HG03159 (cell line): ENCODE results near the gene H1-8.
"Not testable (repeated sequence)": the region's sequence is repeated elsewhere in the genome, so short reads cannot be mapped to it uniquely, and the experiment has no call there.

Experiments used
- ATAC-seq: cut with Tn5 transposase; IDR thresholded peaks from one replicate; pipeline ENCODE4 v1.9.1; 2021; ENCODE audit warnings: mild to moderate bottlenecking, moderate library complexity; ENCODE audit not compliant: unreplicated experiment

H1-8 gene

GRCh38 chr3:129543156-129543790 is at the start of gene H1-8:
Gene H1-8, plus strand, starts transcription at chr3:129543175. Its CDS starts 44 bp downstream, at chr3:129543219.
- no peak for ATAC-seq

GRCh38 chr3:129493206-129493605 is 49.8 kb upstream of the H1-8 start:
- ATAC-seq, result no peak

- not testable (repeated sequence) for ATAC-seq
Observed at GRCh38 chr3:129494499-129494898, 48.5 kb upstream of the H1-8 start.

- not testable (repeated sequence) for ATAC-seq
Observed at GRCh38 chr3:129495006-129495639, 47.9 kb upstream of the H1-8 start.

DNA sequence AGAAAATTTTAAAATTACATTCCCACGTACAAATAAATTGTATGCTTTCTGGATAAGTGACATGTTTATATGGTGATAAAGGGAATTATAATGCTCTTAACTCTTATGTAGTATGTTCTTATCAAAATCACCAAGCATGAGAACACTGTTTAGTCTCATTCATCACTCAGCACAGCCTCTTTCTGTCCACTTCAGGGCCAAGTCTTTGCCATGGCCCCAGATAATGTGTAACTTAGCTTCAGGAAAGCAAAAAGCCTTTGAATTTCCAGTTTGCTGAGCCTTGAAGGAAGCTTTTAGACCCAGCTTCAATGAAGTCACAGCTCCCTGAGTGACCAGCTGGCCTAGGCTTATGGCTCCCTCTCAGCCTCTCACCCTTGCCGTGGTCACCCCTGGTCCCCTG is 45.1 kb upstream of the H1-8 start:
- ATAC-seq, result not testable (repeated sequence)

DNA sequence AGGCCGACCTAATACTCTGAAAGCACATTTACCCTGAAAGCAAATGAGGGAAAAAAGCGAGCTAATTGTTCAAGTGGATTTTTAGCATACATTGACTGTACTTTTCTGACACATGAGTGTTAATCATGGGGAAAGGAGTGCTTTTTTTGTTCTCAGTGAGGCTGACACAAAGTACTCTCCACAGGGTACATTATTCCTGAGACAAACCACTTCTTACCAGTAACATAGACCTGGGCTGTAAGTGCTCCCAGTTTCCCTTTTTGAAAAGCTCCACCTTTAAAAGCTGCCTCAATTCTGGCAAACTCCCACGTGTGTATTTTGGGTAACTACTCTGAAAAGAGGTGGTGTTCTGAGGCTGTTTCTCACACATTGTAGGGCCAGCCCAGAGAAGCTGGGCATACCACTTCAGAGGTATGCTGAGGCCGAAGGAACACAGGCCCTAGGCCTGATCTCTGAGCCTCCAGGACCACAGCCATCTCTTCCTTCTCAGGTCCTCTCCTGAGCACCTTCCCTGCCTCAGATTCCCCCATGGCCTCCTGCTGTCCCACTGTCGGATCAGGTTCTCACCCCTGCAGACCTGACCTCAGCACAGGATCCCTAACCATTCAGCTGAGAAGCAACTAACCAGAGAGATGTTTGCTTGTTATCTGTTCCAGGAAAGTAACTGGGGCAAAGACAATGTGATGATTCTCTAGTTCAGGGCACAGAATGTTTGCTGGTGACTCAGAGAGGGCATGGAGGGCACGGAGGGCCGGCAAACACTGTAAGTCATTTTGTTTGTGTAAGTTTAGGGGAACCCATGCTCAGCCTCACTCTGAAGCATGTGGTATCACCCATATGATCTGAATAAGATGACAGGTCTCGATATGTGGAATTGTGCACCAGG is 44.1 kb upstream of the H1-8 start:
- not testable (repeated sequence) for ATAC-seq

DNA sequence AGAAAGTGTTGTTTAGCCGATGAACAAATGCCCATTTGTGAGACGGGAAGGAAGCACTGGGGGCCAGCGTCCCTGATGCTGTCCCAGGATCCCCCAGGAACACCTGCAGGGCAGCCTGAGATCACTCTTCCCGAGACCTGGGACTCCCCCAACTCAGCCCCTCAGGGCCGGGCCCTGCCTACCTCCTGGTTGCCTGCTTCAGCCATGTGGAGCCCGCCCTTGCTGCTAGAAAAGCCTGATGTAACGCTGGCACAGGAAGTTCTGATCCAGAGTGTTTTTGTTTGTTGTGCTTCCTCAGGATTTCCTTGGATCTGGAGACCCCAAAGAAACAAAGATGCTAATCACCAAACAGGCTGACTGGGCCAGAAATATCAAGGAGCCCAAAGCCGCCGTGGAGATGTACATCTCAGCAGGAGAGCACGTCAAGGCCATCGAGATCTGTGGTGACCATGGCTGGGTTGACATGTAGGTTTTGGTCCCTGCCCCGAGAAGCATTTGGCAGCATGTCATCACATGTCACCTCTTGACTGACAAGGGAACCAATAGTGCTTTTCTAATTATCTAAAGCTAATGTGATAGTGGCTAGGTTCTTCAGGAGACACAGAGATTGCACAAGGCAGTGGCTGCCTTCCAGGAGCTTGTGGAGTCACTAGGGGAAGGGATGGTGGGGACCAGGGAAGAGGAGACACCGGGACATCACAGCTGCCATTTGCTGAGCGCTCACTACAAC is 43.2 kb upstream of the H1-8 start:
- ATAC-seq, result not testable (repeated sequence)

- ATAC-seq, result no peak
Observed at GRCh38 chr3:129500334-129500658, 42.7 kb upstream of the H1-8 start.

GRCh38 chr3:129501630-129502029 is 41.3 kb upstream of the H1-8 start:
- no peak for ATAC-seq

DNA sequence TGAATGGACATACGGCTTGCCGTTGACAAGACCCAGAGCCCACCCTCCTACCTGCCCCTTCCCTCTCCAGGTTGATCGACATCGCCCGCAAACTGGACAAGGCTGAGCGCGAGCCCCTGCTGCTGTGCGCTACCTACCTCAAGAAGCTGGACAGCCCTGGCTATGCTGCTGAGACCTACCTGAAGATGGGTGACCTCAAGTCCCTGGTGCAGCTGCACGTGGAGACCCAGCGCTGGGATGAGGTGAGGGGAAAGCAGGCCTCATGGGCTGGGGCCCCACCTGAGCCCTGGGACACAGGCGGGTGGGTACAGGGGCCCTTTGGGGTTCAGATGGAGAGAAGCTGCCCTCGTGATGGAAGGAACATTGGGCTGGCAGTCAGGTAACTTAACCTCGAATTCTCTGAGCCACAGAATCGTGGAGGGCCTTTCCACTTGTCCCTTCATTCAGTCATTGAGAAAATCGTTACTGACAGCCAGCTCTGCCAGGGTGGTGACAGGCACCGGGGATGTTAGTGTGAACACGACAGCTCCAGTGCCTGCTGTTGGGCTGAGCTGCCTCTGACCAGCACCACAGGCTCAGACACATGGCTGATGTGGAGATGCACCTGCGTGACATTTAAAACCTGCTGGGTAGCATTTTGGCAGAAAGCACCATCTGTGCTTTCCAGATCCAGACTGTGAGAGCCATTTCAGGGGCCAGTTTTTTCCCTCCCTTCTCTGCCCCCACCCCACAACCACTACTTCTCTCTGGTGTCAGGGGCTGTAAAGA is 40.1 kb upstream of the H1-8 start:
- ATAC-seq, result no peak

DNA sequence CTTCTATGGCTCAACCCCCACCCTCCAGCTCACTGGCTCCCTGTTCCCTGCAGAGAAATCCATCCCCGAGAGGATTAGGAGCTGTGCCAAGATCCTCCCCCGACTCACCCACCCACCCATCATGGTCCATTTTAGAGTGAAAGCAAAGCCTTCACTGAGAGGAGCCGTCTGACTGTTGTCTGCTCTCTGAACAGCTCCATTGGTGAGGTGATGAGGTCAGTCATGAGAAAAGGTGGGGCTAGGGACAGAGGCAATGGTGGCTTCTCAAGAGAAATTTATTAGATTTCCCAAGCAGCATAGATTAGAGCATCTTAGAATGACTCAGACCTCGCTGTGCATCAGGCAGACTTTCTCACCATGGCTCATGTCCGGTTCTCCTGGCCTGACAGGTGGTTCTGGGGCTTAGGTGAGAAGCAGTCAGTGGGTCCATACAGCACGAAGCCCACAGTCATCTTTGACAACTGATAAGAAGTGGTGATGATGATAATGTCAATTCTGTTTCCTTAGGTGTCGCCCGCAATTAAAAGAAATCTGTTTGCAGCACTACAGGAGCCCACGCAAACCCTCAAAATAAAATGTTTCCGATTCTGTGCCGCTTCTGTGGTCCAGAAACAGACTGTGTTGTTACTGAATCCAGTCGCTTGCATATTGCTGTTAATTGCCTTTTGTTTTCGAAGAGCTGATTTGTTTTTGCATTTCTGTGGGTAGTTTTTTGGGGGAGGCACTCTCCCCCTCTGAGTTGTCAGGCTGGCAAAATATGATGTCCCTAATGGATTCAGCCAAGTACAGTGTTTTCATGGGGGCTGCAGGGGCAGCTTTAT is 39.3 kb upstream of the H1-8 start:
- ATAC-seq, result no peak

- ATAC-seq, result no peak
Observed at GRCh38 chr3:129504471-129505100, 38.4 kb upstream of the H1-8 start.

DNA sequence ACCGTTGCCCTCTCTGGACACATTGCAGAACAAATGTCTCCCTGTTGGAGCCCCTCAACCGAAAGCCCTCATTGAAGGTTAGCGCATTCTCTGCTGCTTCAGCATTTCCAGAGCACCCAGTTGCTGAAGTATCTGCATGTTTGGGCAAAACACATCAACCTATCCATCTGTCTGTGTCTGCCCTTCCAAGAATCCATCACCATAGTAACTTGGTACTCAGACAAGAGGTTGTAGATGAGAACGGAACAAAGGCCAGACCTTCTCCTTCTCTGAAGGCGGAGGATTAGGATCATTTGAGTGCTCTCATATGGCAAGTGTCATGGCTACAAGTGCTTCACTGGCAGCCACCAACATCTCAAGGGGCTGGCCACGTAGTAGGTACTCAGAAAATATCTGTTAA is 37.6 kb upstream of the H1-8 start:
- ATAC-seq, result no peak

- no peak for ATAC-seq
Observed at GRCh38 chr3:129506231-129506742, 36.7 kb upstream of the H1-8 start.

DNA sequence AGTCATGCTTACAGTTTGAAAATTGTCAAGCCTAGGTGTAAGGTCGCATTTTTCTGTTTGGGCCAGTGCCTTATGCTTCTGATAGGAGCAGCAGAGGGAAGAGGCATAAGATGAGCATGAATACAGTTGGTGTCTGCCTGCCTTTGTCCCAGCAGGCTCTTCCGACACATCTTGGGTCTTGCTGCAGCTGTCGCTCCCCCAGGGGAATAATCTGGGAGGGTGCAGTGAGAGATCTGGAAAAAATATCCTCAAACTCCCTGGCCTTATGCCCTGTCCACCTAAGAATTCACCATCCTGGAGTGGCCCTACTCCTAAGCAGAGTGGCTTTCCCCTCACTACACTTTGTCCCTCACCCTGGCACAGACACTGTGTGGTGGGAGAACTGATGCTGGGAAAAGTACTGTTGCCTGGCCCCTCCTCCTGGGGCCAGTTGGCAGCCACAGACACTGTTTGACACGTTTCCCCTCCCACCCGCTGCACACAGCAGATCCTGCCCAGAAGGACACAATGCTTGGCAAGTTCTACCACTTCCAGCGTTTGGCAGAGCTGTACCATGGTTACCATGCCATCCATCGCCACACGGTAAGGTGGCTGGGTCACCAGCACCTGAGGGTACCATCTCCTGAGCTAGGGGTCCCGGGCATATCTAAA is 35.7 kb upstream of the H1-8 start:
- no peak for ATAC-seq

- ATAC-seq, result no peak
Observed at GRCh38 chr3:129512595-129512994, 30.4 kb upstream of the H1-8 start.

DNA sequence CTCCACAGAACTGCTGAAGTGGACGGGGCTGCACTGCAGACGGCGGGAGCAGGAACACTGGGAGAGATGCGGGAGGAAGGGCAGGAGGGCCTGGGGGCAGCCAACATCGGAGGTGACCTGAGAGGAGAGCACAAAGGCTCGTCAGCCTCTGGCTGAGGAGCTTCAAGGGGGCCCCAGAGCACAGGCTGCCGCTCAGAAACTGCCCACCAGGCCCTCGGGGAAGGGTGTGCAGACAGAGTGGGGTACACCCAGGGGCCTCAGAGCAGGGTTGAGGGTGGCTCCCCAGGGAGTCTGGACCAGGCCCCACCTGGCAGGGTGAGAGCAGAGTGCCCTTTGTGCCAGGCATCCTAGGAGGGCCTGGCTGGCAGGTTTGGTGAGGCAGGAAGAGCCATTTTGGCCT is 29.3 kb upstream of the H1-8 start:
- ATAC-seq, result no peak

- no peak for ATAC-seq
Observed at GRCh38 chr3:129514110-129514509, 28.9 kb upstream of the H1-8 start.
